Suprapubic skin (tissue), 4 donors: ENCODE data around the gene MIPEP.

Source experiments
- EP300 ChIP-seq: sonication (generic); formaldehyde crosslinking; IDR thresholded peaks from one replicate; pipeline ENCODE4 v1.6.1; 2017; ENCODE audit warnings: antibody characterized with exemption
- POLR2A ChIP-seq, 2 donors: fragments of 450-650 bp; IDR thresholded peaks; one replicate each; pipeline ENCODE4 v1.6.1; 2017; ENCODE audit warnings: antibody characterized with exemption in 2 of 2, mild to moderate bottlenecking in 2 of 2, moderate library complexity in 2 of 2
- POLR2AphosphoS5 ChIP-seq, 3 donors: sonication (generic); formaldehyde crosslinking; IDR thresholded peaks; one replicate each; pipeline ENCODE4 v1.6.1; 2017; ENCODE audit warnings: antibody characterized with exemption in 3 of 3

DNA sequence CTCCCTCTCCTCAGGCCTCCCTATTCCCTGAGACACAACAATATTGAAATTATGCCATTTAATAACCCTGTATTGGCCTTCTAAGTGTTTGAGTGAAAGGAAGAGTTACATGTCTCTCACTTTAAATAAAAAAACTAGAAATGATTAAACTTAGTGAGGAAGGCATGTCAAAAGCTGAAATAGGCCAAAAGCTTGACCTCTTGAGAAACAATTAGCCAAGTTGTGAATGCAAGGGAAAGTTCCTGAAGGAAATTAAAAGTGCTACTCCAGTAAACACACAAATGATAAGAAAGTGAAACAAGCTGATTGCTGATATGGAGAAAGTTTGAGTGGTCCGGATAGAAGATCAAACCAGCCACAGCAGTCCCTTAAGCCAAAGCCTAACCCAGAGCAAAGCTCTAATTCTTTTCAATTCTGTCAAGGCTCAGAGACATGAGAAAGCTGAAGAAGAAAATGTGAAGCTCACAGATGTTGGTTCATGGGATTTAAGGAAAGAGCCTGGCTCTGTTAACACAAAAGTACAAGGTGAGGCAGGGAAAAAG is 191.4 kb downstream of the MIPEP start:
- TF ChIP-seq POLR2AphosphoS5 (IDR thresholded peaks at IDR 0.05) (no peak), EP300 (no peak), POLR2A (IDR thresholded peaks at IDR 0.05) (no peak)
